ENCODE results near the gene KLK13. TPM values are rescaled to one million over a fixed set of nuclear protein-coding genes. Genes with fewer than 3 reads are reported as not detected.

Gene KLK13
- total and polyA plus RNA-seq, 2 of the 8 experiments (the other 6 are each of a cell fraction or from before 2014, with no cell fraction given): 4.2 to 4.5 TPM

DNA sequence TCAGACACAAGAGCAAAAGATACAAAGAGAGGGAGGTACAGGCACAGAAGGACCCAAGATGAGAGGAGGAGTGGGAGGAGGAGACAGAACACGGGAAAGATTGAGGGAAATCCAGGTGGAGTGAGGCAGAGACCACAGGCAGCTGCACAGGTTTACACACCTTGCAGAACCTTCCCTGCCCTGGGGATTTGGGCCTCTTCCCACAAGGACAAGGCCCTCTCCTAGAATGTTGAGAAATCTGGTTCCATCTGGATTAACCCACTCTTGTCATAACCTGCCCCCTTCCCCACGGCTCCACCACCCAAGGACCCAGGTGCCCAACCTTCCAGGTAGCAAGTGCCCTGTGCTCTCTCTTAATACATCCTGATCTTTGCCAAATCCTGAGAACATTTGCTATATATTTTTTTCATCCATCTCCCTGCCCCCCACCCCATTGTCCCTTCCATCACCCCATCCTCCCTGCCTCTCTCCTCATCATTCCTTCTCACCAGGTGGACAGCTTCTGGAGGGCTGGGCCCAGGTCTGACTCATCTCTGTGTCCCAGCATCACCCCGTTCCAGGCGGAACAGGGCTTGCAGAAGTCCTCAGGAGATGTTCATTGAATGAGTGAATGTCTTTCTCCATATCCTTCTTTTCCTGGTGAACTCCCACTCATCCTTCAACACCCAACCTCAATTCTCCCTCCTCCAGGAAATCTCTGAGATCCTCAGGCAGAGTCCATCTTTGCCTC, 54.7 kb downstream of the KLK13 start:
- no peaks in the 10 kb centered on the region for H3K36me3 ChIP-seq (ENCODE audit: control insufficient read depth in 2 of 4, insufficient read depth in 4 of 4, low read length in 3 of 4)
- no peaks in the 10 kb centered on the region for H3K27me3 ChIP-seq (replicated peaks in 1 of 4; ENCODE audit: control insufficient read depth in 3 of 4, extremely low read depth in 1 of 4, insufficient read depth in 3 of 4, low read length in 3 of 4)
- no peak overlapping the region for H3K56ac ChIP-seq (replicated peaks; ENCODE audit: insufficient read length, low read depth, low read length)
- H3K18ac ChIP-seq (ENCODE audit: extremely low read depth, low read length): no peak overlapping the region
- no peaks in the 10 kb centered on the region for H3K79me2 ChIP-seq (ENCODE audit: control insufficient read depth in 1 of 2, insufficient read depth in 2 of 2, low read length in 2 of 2)
- no peak overlapping the region for H4K5ac ChIP-seq (ENCODE audit: insufficient read length, low read depth, low read length)
- no peak overlapping the region for H2AK5ac ChIP-seq (ENCODE audit: low read depth, low read length)
- TF ChIP-seq ZNF274 (IDR thresholded peaks at IDR 0.05; ENCODE audit: borderline replicate concordance, extremely low read depth, low read length) (no peak), EGR1 (IDR thresholded peaks at IDR 0.05; ENCODE audit: borderline replicate concordance, low read depth, low read length) (no peak), BACH1 (IDR thresholded peaks at IDR 0.05; ENCODE audit: low read length) (no peak), SUZ12 (IDR thresholded peaks at IDR 0.05; ENCODE audit: low read length) (no peak), SIX5 (IDR thresholded peaks at IDR 0.05; ENCODE audit: low read depth, low read length) (no peak), HDAC2 (IDR thresholded peaks at IDR 0.05; ENCODE audit: borderline replicate concordance in 1 of 2, low read depth in 2 of 2, low read length in 2 of 2) (no peak)
- TF ChIP-seq, protein P1, sequence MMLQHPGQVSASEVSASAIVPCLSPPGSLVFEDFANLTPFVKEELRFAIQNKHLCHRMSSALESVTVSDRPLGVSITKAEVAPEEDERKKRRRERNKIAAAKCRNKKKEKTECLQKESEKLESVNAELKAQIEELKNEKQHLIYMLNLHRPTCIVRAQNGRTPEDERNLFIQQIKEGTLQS (IDR thresholded peaks at IDR 0.05; ENCODE audit: insufficient read depth, low read depth, low read length): no peak
- H3K4me2 ChIP-seq (ENCODE audit: insufficient read depth in 1 of 2, low read depth in 2 of 2, low read length in 2 of 2): no peak overlapping the region
- 90% methylated on average over 4 of the region's 4 CpGs; no CpG with 5 or more reads in 1 of the 2 experiments for WGBS, 2 experiments (ENCODE audit: extremely low coverage in 1 of 2, insufficient coverage in 1 of 2, insufficient read length in 1 of 2, insufficient replicate concordance in 2 of 2, low coverage in 1 of 2, low lambda C conversion rate in 2 of 2, missing lambda C conversion rate in 1 of 2)
- no peak for DNase-seq (ENCODE audit: low read depth in 1 of 2, low spot score in 2 of 2)
- no peaks in the 10 kb centered on the region for H4K20me1 ChIP-seq (replicated peaks in 1 of 2; ENCODE audit: control insufficient read depth in 1 of 2, insufficient read depth in 2 of 2, low read length in 2 of 2)
- H3K4me1 ChIP-seq (replicated peaks in 1 of 4; ENCODE audit: control insufficient read depth in 3 of 4, insufficient read depth in 4 of 4, low read length in 3 of 4): no peaks in the 10 kb centered on the region
- no peak overlapping the region for H2BK20ac ChIP-seq (ENCODE audit: low read length)
- no peak overlapping the region for H2BK120ac ChIP-seq (replicated peaks; ENCODE audit: low read depth, low read length)
- CTCF ChIA-PET (ENCODE audit: partially characterized antibody): interaction anchor here (0.7 to 1.5 kb wide), 3 partner anchors 23 to 86 kb away, joined by 3 to 4 read pairs (median 4); no protein-coding TSS in a partner anchor
- FAIRE-seq: no peak
- H2BK5ac ChIP-seq (ENCODE audit: low read depth, low read length): no peak overlapping the region
- H2AFZ ChIP-seq (ENCODE audit: low read length): no peak overlapping the region
- no peaks in the 10 kb centered on the region for H3K9me3 ChIP-seq (ENCODE audit: insufficient read depth in 2 of 2, low read depth in 1 of 2, low read length in 1 of 2)
- H3K23ac ChIP-seq (ENCODE audit: insufficient read length): no peak overlapping the region
- no peak overlapping the region for H3K27ac ChIP-seq (ENCODE audit: low read depth, low read length)
- H2BK12ac ChIP-seq (ENCODE audit: low read depth, low read length): no peak overlapping the region
- no peak overlapping the region for H3K9ac ChIP-seq (replicated peaks in 1 of 4; ENCODE audit: extremely low read depth in 1 of 4, low read depth in 3 of 4, low read length in 3 of 4)
- H3K23me2 ChIP-seq (ENCODE audit: low read depth, low read length): peaks cover 3% of the 10 kb centered on the region; the same call in 1 of the 2 replicates
- H3K4me3 ChIP-seq (ENCODE audit: extremely low read depth in 1 of 4, insufficient read depth in 2 of 4, low read depth in 3 of 4, low read length in 4 of 4): no peak overlapping the region
- H3K4ac ChIP-seq (replicated peaks; ENCODE audit: insufficient read length, low read depth, low read length): no peak overlapping the region
- H3K14ac ChIP-seq (ENCODE audit: insufficient read length): no peak overlapping the region
- no peaks in the 10 kb centered on the region for H3K79me1 ChIP-seq (ENCODE audit: low read depth, low read length)
- H4K8ac ChIP-seq (ENCODE audit: extremely low read depth, insufficient read depth, low read length): no peak overlapping the region
- H4K91ac ChIP-seq (replicated peaks; ENCODE audit: insufficient read length, low read length): no peak overlapping the region
- POLR2A ChIA-PET (ENCODE audit: partially characterized antibody): no interaction called here
- H2BK15ac ChIP-seq (ENCODE audit: low read length): peak overlapping the region; percentile 46; the same call in 1 of the 2 replicates
